Activated CD4-positive, alpha-beta memory T cell treated with anti-CD3 and anti-CD28 coated beads, Interleukin-2, amount 10 ng/mL, durations not matched to agents 7 days and 5 days (primary cell): Measurements from ENCODE around the gene C11orf97. TPM values are rescaled to one million over a fixed set of nuclear protein-coding genes. Genes with fewer than 3 reads are reported as not detected.
"Not testable (repeated sequence)": the region's sequence is repeated elsewhere in the genome, so short reads cannot be mapped to it uniquely, and the experiment has no call there.

Source experiments
- CTCF ChIA-PET: fragments of 350-600 bp; sonication (Branson Sonifier 250); formaldehyde crosslinking; loops from one replicate; lab custom pipeline; 2021; ENCODE audit warnings: antibody characterized with exemption, inconsistent platforms; lab: Charles Lee
- POLR2A ChIA-PET: fragments of 350-600 bp; sonication (Branson Sonifier 250); formaldehyde crosslinking; loops from one replicate; lab custom pipeline; 2021; ENCODE audit warnings: antibody characterized with exemption; lab: Charles Lee
- DNase-seq: peaks from one replicate; pipeline ENCODE4 v3.0.0-alpha.2; 2020
- H3K27ac Mint-ChIP-seq: one replicate; pipeline ENCODE4 v1.8.0; 2021; ENCODE audit warnings: mild to moderate bottlenecking, mixed read lengths
- H3K27me3 Mint-ChIP-seq: one replicate; pipeline ENCODE4 v1.8.0; 2021; ENCODE audit warnings: mixed read lengths
- H3K36me3 Mint-ChIP-seq: one replicate; pipeline ENCODE4 v1.8.0; 2021; ENCODE audit warnings: low read depth, mixed read lengths
- H3K4me1 Mint-ChIP-seq: one replicate; pipeline ENCODE4 v1.8.0; 2021; ENCODE audit warnings: mixed read lengths
- H3K4me3 Mint-ChIP-seq: one replicate; pipeline ENCODE4 v1.8.0; 2021; ENCODE audit warnings: mild to moderate bottlenecking, mixed read lengths
- H3K9me3 Mint-ChIP-seq: one replicate; pipeline ENCODE4 v1.8.0; 2021; ENCODE audit warnings: mixed read lengths
- total RNA-seq, 2 experiments: library from RNA; stranded (reverse); gene quantifications; one replicate each; pipeline ENCODE4 v1.2.3, GENCODE V29; 2021

The C11orf97 gene
- total RNA-seq, 2 experiments from 2014 or later: not detected

- H3K27ac Mint-ChIP-seq, H3K4me1 Mint-ChIP-seq, H3K4me3 Mint-ChIP-seq, H3K36me3 Mint-ChIP-seq, CTCF ChIA-PET, DNase-seq, H3K9me3 Mint-ChIP-seq: not testable (repeated sequence)
- POLR2A ChIA-PET: interaction anchor here (0.6 kb wide), 1 partner anchor 180 kb away, joined by 3 read pairs; no protein-coding TSS in a partner anchor
- peaks cover 14% of the 10 kb centered on the region for H3K27me3 Mint-ChIP-seq
Observed at GRCh38 chr11:94506513-94506912, 5.7 kb upstream of the C11orf97 start.

- Mint-ChIP-seq H3K4me3 (no peak overlapping the region), H3K36me3 (no peaks in the 10 kb centered on the region), H3K4me1 (peaks cover 7% of the 10 kb centered on the region), H3K27me3 (peaks cover 21% of the 10 kb centered on the region), H3K9me3 (no peaks in the 10 kb centered on the region), H3K27ac (no peak overlapping the region)
- DNase-seq: no peak
- POLR2A ChIA-PET: no interaction called here
- CTCF ChIA-PET: interaction anchor here (1.0 kb wide), 1 partner anchor 181 kb away, joined by 3 read pairs; no protein-coding TSS in a partner anchor
Observed at GRCh38 chr11:94507485-94507884, 4.8 kb upstream of the C11orf97 start.

- no peak for DNase-seq
- ChIA-PET POLR2A (interaction anchor here (1.4 to 1.5 kb wide), 2 partner anchors 31 kb away, joined by 4 to 5 read pairs; partner anchors contain the start of gene FUT4), CTCF (interaction anchor here (1.1 kb wide), 1 partner anchor 24 kb away, joined by 3 read pairs; no protein-coding TSS in a partner anchor)
- H3K4me1 Mint-ChIP-seq: peaks cover 13% of the 10 kb centered on the region
- no peaks in the 10 kb centered on the region for H3K36me3 Mint-ChIP-seq
- peaks cover 48% of the 10 kb centered on the region for H3K27me3 Mint-ChIP-seq
- no peaks in the 10 kb centered on the region for H3K9me3 Mint-ChIP-seq
- no peak overlapping the region for H3K27ac Mint-ChIP-seq
- no peak overlapping the region for H3K4me3 Mint-ChIP-seq
Observed at GRCh38 chr11:94513091-94513490, 830 bp downstream of the C11orf97 start.

- no peaks in the 10 kb centered on the region for H3K9me3 Mint-ChIP-seq
- DNase-seq: no peak
- H3K36me3 Mint-ChIP-seq: no peaks in the 10 kb centered on the region
- H3K4me3 Mint-ChIP-seq: no peak overlapping the region
- ChIA-PET CTCF (interaction anchor here (0.9 kb wide), 1 partner anchor 10 kb away, joined by 3 read pairs; no protein-coding TSS in a partner anchor), POLR2A (no interaction called here)
- H3K4me1 Mint-ChIP-seq: peaks cover 13% of the 10 kb centered on the region
- H3K27me3 Mint-ChIP-seq: peaks cover 45% of the 10 kb centered on the region
- H3K27ac Mint-ChIP-seq: no peak overlapping the region
Observed at GRCh38 chr11:94515398-94515797, 3.1 kb downstream of the C11orf97 start.

- H3K27ac Mint-ChIP-seq: no peak overlapping the region
- ChIA-PET CTCF (interaction anchor here (0.9 to 1.6 kb wide), 6 partner anchors 9 to 106 kb away, joined by 3 to 5 read pairs (median 4); no protein-coding TSS in a partner anchor), POLR2A (no interaction called here)
- peaks cover 13% of the 10 kb centered on the region for H3K4me1 Mint-ChIP-seq
- H3K9me3 Mint-ChIP-seq: no peaks in the 10 kb centered on the region
- H3K27me3 Mint-ChIP-seq: peaks cover 34% of the 10 kb centered on the region
- H3K36me3 Mint-ChIP-seq: no peaks in the 10 kb centered on the region
- DNase-seq: no peak
- no peak overlapping the region for H3K4me3 Mint-ChIP-seq
Observed at GRCh38 chr11:94516725-94517124, 4.5 kb downstream of the C11orf97 start.

GRCh38 chr11:94518300-94518699, 6.0 kb downstream of the C11orf97 start:
- Mint-ChIP-seq H3K4me3 (no peak overlapping the region), H3K4me1 (no peaks in the 10 kb centered on the region), H3K9me3 (no peaks in the 10 kb centered on the region), H3K27me3 (peaks cover 20% of the 10 kb centered on the region), H3K36me3 (no peaks in the 10 kb centered on the region), H3K27ac (no peak overlapping the region)
- no peak for DNase-seq
- ChIA-PET CTCF (interaction anchor here (0.6 to 1.5 kb wide), 4 partner anchors 85 to 448 kb away, joined by 3 to 6 read pairs (median 3); no protein-coding TSS in a partner anchor), POLR2A (no interaction called here)

- no peaks in the 10 kb centered on the region for H3K36me3 Mint-ChIP-seq
- no peak overlapping the region for H3K4me3 Mint-ChIP-seq
- peaks cover 20% of the 10 kb centered on the region for H3K27me3 Mint-ChIP-seq
- H3K27ac Mint-ChIP-seq: no peak overlapping the region
- POLR2A ChIA-PET: no interaction called here
- no peaks in the 10 kb centered on the region for H3K9me3 Mint-ChIP-seq
- H3K4me1 Mint-ChIP-seq: no peaks in the 10 kb centered on the region
- DNase-seq: no peak
- CTCF ChIA-PET: interaction anchor here (0.8 to 1.5 kb wide), 5 partner anchors 9 to 84 kb away, joined by 3 to 6 read pairs (median 3); no protein-coding TSS in a partner anchor
Observed at GRCh38 chr11:94519478-94520084, 7.3 kb downstream of the C11orf97 start.

GRCh38 chr11:94521684-94522083, 9.4 kb downstream of the C11orf97 start:
- Mint-ChIP-seq H3K27me3 (peaks cover 13% of the 10 kb centered on the region), H3K27ac (no peak overlapping the region), H3K36me3 (no peaks in the 10 kb centered on the region), H3K9me3 (no peaks in the 10 kb centered on the region), H3K4me1 (no peaks in the 10 kb centered on the region), H3K4me3 (no peak overlapping the region)
- POLR2A ChIA-PET: no interaction called here
- CTCF ChIA-PET: interaction anchor here (1.0 to 1.6 kb wide), 4 partner anchors 81 to 225 kb away, joined by 3 to 5 read pairs (median 3); no protein-coding TSS in a partner anchor
- no peak for DNase-seq

GRCh38 chr11:94524341-94524740, 12.1 kb downstream of the C11orf97 start:
- Mint-ChIP-seq H3K27ac (no peak overlapping the region), H3K36me3 (no peaks in the 10 kb centered on the region), H3K4me3 (no peak overlapping the region), H3K27me3 (peaks cover 25% of the 10 kb centered on the region), H3K4me1 (no peaks in the 10 kb centered on the region), H3K9me3 (no peaks in the 10 kb centered on the region)
- ChIA-PET POLR2A (no interaction called here), CTCF (interaction anchor here (0.7 to 1.2 kb wide), 2 partner anchors 41 to 374 kb away, joined by 3 read pairs; no protein-coding TSS in a partner anchor)
- DNase-seq: no peak

- ChIA-PET CTCF (interaction anchor here (1.0 to 1.4 kb wide), 3 partner anchors 9 to 22 kb away, joined by 3 read pairs; partner anchors contain the start of gene FUT4), POLR2A (no interaction called here)
- H3K36me3 Mint-ChIP-seq: no peaks in the 10 kb centered on the region
- no peak overlapping the region for H3K4me3 Mint-ChIP-seq
- no peak overlapping the region for H3K27ac Mint-ChIP-seq
- peaks cover 36% of the 10 kb centered on the region for H3K27me3 Mint-ChIP-seq
- no peak for DNase-seq
- H3K4me1 Mint-ChIP-seq: no peaks in the 10 kb centered on the region
- no peaks in the 10 kb centered on the region for H3K9me3 Mint-ChIP-seq
Observed at GRCh38 chr11:94525546-94526324, 13.5 kb downstream of the C11orf97 start.

- no peak for DNase-seq
- Mint-ChIP-seq H3K27me3 (peaks cover 38% of the 10 kb centered on the region), H3K9me3 (no peaks in the 10 kb centered on the region), H3K27ac (no peak overlapping the region), H3K36me3 (no peaks in the 10 kb centered on the region), H3K4me3 (no peak overlapping the region), H3K4me1 (no peaks in the 10 kb centered on the region)
- POLR2A ChIA-PET: no interaction called here
- CTCF ChIA-PET: no interaction called here
Observed at GRCh38 chr11:94526645-94527438, 14.6 kb downstream of the C11orf97 start.

- H3K9me3 Mint-ChIP-seq: no peaks in the 10 kb centered on the region
- no peak for DNase-seq
- H3K27me3 Mint-ChIP-seq: peaks cover 43% of the 10 kb centered on the region
- ChIA-PET CTCF (no interaction called here), POLR2A (no interaction called here)
- H3K4me3 Mint-ChIP-seq: no peak overlapping the region
- no peaks in the 10 kb centered on the region for H3K4me1 Mint-ChIP-seq
- no peak overlapping the region for H3K27ac Mint-ChIP-seq
- H3K36me3 Mint-ChIP-seq: no peaks in the 10 kb centered on the region
Observed at GRCh38 chr11:94528551-94528950, 16.3 kb downstream of the C11orf97 start.
